Stimulated activated CD8-positive, alpha-beta memory T cell treated with anti-CD3 and anti-CD28 coated beads, Interleukin-7, amount 100 ng/mL, for 48 hours (primary cell): ENCODE measurements around the gene CYP2C18.
"Not testable (repeated sequence)": the region's sequence is repeated elsewhere in the genome, so short reads cannot be mapped to it uniquely, and the experiment has no call there.

Source experiments
- DNase-seq, 2 donors: peaks; one replicate each; pipeline ENCODE4 v3.0.0-alpha.2; 2020; ENCODE audit warnings: low read depth in 1 of 2; ENCODE audit errors: extremely low read depth in 1 of 2

CYP2C18 gene

GRCh38 chr10:94683214-94684054, at the start of gene CYP2C18:
CYP2C18 (plus strand) TSS chr10:94683729; CDS start chr10:94683820, 91 bp downstream.
- DNase-seq = no peak

GRCh38 chr10:94638097-94638496, 45.4 kb upstream of the CYP2C18 start:
- not testable (repeated sequence) for DNase-seq

DNA sequence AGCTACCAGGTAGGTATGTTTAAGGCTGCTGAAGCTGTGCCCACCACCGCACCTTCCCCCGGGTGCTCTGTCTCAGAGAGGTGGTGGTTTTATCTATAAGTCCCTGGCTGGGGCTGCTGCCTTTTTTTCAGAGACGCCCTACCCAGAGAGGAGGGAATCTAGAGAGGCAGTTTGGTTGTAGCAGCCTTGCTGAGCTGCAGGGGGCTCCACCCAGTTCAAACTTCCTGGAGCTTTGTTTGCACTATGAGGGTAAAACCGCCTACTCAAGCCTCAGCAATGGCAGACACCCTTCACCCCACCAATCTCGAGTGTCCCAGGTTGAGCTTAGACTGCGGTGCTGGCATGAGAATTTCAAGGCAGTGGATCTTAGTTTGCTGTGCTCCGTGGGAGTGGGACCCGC, 43.6 kb upstream of the CYP2C18 start:
- no peak for DNase-seq

GRCh38 chr10:94640562-94640961, 43.0 kb upstream of the CYP2C18 start:
- no peak for DNase-seq

- no peak for DNase-seq
Measured at GRCh38 chr10:94641480-94641879, 42.0 kb upstream of the CYP2C18 start.

DNA sequence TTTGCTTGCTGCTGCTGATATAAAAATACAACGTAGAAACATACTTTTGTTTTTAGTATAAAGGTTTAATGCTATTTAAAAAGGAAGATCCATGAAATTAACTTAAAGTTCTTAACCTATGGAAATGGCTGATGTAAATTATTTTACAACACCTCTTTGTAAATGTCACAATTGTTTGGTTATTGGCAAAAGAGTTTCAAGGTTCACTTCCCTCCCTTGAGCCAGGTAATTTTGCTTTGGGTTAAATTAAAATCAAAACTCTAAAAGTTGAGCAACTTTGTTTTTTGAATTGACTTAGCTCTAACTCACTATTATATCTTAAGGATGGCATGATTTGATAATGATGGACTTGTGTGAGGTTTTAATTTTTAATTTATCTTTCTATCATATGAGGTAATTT, 39.2 kb upstream of the CYP2C18 start:
- DNase-seq = no peak

GRCh38 chr10:94645285-94645684, 38.2 kb upstream of the CYP2C18 start:
- DNase-seq = no peak

DNA sequence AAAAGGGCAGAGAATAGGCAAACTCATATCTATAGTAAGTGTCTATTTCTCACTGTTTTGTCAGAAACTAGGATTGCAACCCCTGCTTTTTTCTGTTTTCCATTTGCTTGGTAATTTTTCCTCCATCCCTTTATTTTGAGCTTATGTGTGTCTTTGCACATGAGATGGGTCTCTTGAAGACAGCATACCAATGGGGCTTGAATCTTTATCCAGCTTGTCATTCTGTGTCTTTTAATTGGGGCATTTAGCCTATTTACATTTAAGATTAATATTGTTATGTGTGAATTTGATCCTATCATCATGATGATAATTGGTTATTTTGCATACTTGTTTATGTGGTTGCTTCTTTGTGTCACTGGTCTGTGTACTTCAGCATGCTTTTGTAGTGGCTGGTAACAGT, 28.3 kb upstream of the CYP2C18 start:
- DNase-seq = not testable (repeated sequence)

DNA sequence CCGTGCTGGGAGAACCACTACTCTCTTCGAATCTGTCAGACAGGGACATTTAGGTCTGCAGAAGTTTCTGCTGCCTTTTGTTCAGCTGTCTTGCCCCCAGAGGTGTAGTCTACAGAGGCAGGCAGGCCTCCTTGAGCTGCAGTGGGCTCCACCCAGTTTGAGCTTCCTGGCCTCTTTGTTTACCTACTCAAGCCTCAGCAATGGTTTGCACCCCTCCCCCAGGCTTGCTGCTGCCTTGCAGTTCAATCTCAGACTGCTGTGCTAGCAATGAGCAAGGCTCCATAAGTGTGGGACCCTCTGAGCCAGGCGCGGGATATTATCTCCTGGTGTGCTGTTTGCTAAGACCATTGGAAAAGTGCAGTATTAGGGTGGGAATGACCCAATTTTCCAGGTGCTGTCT, 20.5 kb upstream of the CYP2C18 start:
- not testable (repeated sequence) for DNase-seq

GRCh38 chr10:94666391-94667102, 17.0 kb upstream of the CYP2C18 start:
- DNase-seq = no peak

DNA sequence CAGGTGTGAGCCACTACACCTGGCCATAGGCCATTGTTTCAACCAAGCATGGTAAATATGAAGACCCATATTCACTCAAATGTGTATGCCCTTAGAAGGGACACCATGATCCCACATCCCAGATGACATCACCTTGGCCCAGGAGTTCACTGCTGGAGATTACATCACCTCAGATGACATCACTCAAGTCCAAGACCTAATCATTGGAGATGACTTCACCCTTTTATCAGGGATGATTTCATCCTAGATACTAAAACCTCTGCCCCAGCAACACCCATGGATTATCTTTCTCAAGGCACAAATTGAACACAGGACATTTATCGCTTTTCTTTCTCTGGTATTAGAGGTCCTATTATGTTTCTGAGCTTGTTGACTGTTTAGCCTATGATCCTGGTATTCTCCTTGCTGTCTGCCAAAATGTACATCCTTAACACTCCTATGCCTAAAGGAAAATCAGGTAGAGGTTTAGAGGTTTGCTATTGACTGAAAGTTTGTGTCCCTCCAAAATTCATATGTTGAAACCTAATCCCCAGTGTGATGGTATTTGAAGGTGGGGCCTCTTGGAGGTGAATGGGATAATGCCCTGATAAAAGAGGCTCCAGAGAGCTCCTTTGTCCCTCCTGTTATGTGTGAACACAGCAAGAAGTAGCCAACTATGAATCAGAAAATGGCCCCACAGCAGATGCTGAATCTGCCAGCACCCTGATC, 9.8 kb upstream of the CYP2C18 start:
- no peak for DNase-seq

DNA sequence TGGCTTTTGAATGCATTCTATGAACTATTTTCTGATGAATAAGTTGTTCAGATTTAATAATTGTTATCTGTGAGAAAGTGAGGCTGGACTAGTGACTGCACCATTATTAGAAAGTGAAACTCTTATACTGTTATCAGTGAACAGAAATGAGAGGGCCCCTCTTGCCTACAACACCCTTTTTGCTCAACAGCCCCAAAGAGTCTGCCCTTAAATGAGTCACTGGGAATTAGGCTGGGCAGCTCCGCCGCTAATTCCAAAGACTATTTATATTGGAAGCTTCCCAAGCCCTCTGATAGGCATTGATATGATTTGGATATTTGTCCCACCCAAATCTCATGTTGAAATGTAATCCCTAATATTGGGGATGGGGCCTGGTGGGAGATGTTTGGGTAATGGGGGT, 7.0 kb upstream of the CYP2C18 start:
- DNase-seq = no peak

DNA sequence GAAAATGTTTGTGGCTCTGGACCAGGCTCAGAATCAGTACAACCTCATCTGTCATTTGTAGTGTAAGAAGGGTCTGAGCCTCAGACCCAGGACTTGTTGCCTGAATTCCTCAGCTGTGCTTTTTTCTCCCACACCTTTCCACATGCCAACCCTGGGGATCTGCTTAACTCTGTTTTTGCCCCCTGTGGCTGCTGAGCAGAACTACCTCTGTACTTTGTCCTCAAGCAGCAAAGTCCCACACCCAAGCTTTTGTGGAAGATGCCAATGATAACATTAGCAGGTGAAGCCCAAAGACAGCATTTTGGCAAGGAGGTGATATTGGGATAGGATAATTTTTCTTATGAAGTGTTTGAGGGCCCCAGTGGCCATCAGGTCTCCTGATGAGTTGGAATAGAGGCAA, 5.8 kb upstream of the CYP2C18 start:
- DNase-seq = no peak

GRCh38 chr10:94678475-94678874, 5.1 kb upstream of the CYP2C18 start:
- no peak for DNase-seq

GRCh38 chr10:94680544-94680943, 3.0 kb upstream of the CYP2C18 start:
- DNase-seq = no peak

GRCh38 chr10:94682636-94683035, 893 bp upstream of the CYP2C18 start:
- DNase-seq = not testable (repeated sequence)

GRCh38 chr10:94687625-94688248, 4.2 kb downstream of the CYP2C18 start:
- no peak for DNase-seq

GRCh38 chr10:94706089-94706488, 22.6 kb downstream of the CYP2C18 start:
- no peak for DNase-seq

GRCh38 chr10:94710578-94710977, 27.0 kb downstream of the CYP2C18 start:
- DNase-seq = no peak

GRCh38 chr10:94725871-94726270, 42.3 kb downstream of the CYP2C18 start:
- no peak for DNase-seq

DNA sequence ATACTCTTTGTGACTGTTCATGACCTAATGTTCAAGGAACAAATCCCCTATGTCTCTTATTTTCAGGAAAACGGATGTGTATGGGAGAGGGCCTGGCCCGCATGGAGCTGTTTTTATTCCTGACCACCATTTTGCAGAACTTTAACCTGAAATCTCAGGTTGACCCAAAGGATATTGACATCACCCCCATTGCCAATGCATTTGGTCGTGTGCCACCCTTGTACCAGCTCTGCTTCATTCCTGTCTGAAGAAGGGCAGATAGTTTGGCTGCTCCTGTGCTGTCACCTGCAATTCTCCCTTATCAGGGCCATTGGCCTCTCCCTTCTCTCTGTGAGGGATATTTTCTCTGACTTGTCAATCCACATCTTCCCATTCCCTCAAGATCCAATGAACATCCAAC, 51.7 kb downstream of the CYP2C18 start:
- no peak for DNase-seq
